Stimulated activated CD8-positive, alpha-beta memory T cell treated with anti-CD3 and anti-CD28 coated beads, Interleukin-2, amount 100 ng/mL, for 1 hour (primary cell): ENCODE data around the gene TLR5.

Experiments
- DNase-seq, 2 donors: peaks; one replicate each; pipeline ENCODE4 v3.0.0-alpha.2; 2020; ENCODE audit warnings: low read depth in 2 of 2

The TLR5 gene

GRCh38 chr1:223150443-223150842 lies 7.4 kb upstream of the TLR5 start:
- DNase-seq: no peak

GRCh38 chr1:223147873-223148272 lies 4.8 kb upstream of the TLR5 start:
- no peak for DNase-seq

DNA sequence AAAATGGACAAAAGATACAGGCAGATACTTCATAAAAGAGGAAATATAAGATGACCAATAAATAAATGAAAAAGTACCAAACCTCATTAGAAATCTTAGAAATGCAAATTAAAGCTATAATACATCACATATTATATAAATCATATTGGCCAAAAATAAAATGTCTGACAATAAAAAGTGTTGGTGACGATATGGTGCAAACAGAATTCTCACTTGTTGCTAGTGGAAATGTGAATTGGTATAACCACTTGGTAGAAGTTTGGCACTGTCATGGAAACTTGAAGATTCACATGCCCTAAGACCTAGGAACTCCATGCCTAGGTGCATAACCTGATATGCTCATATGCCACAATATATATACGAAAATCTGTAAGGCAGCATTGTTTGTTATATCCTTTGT lies 4.4 kb upstream of the TLR5 start:
- DNase-seq: no peak

GRCh38 chr1:223146745-223147144 lies 3.7 kb upstream of the TLR5 start:
- no peak for DNase-seq

DNA sequence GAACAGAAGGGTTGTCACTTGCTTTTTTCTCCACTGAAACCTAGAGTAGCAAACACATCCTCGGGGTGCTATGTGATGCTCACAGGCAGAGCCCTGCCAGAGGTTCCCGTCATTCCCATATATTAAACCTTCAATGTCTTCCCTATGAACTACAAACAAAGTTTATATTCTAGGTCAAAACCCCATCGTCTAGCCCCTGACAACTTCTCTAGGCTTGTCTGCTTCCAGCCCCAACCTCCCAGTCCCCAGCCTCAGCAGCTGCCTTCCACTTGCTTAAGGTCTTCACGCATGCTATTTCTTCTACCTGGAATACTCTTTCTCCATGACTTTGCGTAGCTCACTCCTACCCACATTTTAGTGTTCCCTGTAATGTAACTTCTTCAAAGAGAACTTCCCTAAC lies 1.9 kb upstream of the TLR5 start:
- no peak for DNase-seq

DNA sequence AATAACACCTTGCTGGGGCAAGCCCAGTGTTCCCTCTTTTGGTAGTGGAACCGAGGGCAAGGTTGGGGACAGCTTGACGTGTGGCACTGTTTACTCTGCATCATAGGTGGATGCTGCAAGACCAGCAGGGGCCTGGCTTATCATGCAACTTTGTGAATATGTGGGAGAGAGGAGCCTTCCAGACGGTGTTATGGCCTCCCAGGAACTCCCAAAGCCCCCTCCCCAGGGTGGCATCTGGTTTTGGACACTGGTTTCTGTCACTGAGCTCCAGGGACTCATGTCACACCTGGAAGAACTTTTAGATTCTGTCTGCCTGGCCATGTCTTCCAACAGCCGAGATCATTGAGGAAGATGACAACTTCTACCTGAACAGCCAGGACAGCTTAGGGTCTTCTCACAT lies 1.4 kb upstream of the TLR5 start:
- DNase-seq: no peak

GRCh38 chr1:223143537-223144248 lies 645 bp upstream of the TLR5 start:
- DNase-seq: peak in 1 of 2 donors; percentile 13

DNA sequence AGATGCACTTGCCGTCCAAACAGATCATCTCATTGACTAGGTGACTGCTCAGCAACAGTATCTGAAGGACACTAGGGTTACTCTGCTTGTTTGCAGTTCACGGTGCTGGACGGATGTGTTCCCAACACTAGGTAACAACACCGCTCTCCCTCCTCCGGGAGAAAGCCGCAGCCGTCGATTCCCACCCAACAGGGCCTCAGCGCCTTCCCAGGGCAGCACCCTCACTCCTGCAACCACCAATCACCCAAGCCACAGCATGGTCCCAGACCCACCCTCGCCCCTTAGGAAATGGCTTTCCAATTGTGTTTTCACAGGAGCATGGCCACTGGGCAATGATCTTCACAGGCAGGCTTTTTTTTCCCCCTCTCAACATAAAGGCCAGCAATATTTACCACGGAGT lies 779 bp downstream of the TLR5 start:
- no peak for DNase-seq

DNA sequence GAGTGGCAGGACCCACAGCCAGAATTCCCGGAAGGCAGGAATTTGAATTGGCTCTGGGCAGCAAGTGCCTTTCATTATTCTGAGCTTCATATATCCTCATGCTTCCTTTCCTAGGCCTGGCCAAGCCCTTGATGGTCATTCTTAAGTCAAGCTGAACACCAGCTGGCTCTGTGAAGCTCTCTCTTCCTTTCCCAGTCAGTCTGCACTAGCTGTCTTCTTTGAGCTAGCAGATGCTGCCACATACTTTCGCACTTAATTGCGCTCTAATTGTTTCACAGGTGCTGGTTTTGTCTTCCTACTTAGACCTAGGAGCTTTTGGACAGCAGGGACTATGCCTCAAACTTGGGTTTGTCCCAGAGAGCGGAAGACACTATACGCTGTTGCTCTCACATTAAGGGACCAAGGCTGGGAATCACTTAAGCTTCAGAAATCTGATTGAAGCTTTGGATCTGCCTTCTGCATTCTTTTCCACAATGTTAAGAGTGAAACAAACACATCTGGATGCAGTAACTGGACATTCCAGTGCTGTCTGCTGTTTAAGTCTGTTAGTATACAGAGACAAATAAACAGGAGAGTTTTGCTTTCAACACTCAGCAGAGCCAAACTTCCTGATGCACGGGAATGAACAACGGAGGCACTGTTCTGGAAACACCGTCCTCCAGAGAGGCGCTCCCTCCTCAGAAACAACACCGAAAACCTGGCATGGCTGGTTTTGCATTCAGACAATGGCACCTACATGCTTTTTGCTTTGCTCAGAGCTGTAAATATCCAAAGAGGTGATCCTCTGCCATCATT lies 2.2 kb downstream of the TLR5 start:
- no peak for DNase-seq

- no peak for DNase-seq
Observed at GRCh38 chr1:223137455-223138085, 5.5 kb downstream of the TLR5 start.

DNA sequence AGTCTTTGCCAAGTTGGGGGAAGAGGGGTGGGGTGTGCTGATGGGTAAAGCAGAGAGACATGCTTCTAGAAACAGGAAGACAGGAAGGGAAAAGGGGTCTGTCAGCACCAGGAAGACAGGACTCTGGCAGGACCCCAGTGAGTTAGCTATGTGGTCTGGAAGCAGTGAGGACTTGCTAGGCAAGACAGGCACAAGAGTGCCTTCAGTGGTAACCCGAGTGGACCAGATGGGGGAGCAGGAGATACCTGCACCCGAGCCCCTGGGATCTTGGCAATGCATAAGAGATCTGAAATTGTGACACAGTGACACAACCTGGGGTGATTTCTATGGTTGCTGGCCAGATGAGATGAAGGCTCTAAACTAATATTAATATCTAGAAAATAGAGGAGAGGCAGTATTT lies 7.0 kb downstream of the TLR5 start:
- DNase-seq: no peak

DNA sequence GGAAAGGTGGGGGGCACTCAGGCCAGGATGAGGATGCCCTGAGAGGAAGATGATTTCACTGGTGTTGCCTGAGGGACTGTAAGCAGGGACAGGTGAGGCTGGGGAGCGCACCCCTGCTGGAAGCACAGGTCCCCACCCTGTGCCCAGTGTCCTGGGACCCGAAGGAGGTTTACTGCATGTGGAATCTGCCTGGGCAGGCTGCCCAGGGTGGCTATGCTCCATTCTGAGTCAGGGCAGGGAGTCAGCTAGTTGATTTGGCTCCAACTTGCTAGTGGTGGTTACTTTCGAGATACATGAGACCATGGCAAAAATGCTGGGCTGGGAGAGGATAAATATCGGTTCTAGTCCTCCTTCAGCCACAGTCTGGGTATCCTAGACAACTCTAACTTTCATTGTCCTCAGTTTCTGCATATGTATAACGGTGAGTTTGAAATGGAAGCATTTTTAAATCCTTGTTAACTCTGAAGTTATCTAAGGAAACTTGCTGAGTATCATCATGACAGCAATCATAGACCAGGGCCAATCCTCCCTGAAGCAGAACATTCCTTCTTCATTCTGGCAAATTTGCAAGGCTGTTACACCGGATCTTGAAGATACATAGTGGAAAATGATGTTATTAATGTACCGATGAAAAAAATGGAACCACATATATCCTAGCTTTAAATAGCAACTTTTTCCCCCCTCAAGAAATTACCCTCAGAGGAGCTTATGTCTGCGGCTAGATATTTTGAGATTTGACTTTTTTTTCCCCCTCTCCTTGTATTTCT lies 7.7 kb downstream of the TLR5 start:
- DNase-seq: no peak

DNA sequence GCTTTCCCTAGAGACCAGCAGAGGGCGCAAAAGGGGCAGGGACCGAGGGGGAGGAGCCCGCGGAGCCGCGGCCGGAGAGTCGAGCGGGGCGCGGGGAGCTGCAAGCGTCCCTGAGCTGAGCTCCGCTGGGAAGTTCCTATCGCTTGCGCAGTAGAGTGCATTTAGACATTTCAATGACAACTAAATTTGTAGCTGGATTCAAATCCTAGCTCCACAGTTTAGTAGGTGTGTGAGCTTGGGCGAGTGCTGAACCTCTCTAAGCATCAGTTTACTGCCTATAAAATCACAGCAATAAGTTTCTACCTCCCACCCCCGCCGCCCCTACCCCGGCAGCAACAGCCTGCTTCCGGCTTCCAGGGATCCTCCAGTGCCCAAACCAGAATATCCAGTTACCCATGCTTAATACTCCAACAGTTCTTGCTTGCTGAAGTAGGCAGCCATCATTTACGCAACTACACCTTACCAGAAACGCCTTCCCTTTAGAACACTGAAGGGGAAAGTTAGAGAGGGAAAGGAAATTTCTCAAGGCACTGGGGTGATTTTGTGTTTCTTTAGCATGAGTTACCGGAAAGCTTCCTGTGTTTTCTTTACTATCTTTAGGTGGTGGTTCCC lies 9.1 kb downstream of the TLR5 start:
- peak; percentile 41 to 72 for DNase-seq

GRCh38 chr1:223133306-223133823 lies 9.7 kb downstream of the TLR5 start:
- DNase-seq: no peak

- peak; percentile 14 to 34 for DNase-seq
Observed at GRCh38 chr1:223129229-223129901, 13.7 kb downstream of the TLR5 start.

DNA sequence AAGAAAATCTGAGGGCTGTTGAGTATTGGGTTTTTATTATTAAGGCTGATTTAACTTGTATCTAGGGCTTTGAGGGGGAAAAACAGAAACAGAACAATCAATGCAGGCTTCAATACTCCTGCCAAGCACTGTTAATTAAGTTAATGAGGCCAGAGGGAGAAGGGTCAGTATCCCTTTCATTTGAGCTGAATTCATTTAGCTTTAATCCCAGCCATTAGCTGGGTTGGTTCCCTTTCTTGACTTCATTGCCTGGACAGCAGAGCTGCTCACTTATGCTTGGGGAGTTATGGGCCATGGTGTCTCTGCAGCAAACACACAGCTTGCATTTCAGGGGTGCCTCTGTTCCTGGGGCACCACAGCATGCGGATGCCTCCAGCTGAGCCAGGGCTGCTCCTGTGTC lies 16.3 kb downstream of the TLR5 start:
- DNase-seq: no peak

- no peak for DNase-seq
Observed at GRCh38 chr1:223125766-223126165, 17.3 kb downstream of the TLR5 start.

GRCh38 chr1:223123011-223123610 lies 19.9 kb downstream of the TLR5 start:
- no peak for DNase-seq

DNA sequence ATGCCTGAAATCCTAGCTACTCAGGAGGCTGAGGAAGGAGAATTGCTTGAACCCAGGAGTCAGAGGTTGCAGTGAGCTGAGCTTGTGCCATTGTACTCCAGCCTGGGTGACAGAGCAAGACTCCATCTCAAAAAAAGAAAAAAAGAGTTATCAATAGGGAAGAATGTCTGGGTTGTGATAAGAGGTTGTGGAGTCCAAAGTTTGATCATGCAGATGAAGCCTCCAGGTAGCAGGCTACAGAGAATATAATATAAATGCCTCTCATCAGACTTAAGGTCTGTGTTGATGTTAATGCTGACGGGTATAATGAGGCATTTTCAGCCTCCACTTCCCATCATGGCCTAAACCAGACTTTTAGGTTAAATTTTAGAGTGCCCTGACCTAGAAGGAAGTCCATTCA lies 24.6 kb downstream of the TLR5 start:
- DNase-seq: no peak

DNA sequence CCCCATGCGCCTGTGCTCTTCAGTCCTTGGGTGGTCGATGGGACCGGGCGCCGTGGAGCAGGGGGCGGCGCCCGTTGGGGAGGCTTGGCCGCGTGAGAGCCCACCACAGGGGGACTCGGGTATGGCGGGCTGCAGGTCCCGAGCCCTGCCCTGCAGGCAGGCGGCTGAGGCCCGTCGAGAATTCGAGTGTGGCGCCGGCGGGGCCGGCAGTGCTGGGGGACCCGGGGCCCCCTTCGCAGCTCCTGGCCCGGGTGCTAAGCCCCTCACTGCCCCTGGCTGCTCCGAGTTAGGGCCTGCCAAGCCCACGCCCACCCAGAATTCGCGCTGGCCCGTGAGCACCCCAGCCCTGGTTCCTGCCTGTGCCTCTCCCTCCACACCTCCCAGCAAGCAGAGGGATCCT lies 26.1 kb downstream of the TLR5 start:
- DNase-seq: no peak

DNA sequence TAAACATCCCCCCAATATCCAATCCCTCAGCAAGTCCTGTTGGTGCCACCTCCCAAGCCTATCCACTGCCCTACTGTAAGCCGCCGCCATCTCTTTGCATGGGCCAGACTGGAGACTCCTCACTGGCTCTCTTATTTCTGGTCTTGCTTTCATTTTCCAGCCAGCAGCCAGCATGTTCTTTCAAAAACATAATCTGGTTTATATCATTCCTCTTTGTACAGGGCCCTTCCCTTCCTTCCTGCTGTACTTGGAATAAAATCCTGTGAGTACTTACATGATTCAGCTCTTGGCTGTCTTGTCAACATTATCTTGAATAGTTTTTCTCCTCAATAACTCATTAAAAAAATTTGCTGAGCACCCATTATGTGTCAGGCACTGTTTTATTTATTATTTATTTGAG lies 28.2 kb downstream of the TLR5 start:
- DNase-seq: no peak
